H9 (cell line): Measurements from ENCODE around the gene CC2D1A. TPM values are rescaled to one million over a fixed set of nuclear protein-coding genes. Genes with fewer than 3 reads are reported as not detected.

Source experiments
- DNase-seq: peaks from one replicate; pipeline ENCODE4 v3.0.0-alpha.2; 2017
- H2AFZ ChIP-seq: one replicate; pipeline ENCODE4 v1.6.1; 2013; ENCODE audit warnings: mild to moderate bottlenecking, low read length, control low read depth, moderate library complexity
- H2AK5ac ChIP-seq: 2 replicates; pipeline ENCODE4 v1.6.1; 2013; ENCODE audit warnings: low read length, control low read depth, mixed read lengths; ENCODE audit not compliant: insufficient read length
- H2BK120ac ChIP-seq: one replicate; pipeline ENCODE4 v1.6.1; 2013; ENCODE audit warnings: low read depth, mild to moderate bottlenecking, low read length, control low read depth, inconsistent platforms; ENCODE audit not compliant: poor library complexity, severe bottlenecking
- H2BK12ac ChIP-seq: 2 replicates; pipeline ENCODE4 v1.6.1; 2013; ENCODE audit warnings: low read length, control low read depth, mixed read lengths, low read depth; ENCODE audit not compliant: insufficient read length
- H2BK15ac ChIP-seq: 2 replicates; pipeline ENCODE4 v1.6.1; 2013; ENCODE audit warnings: low read depth, low read length, control low read depth
- H2BK20ac ChIP-seq: one replicate; pipeline ENCODE4 v1.6.1; 2013; ENCODE audit warnings: low read depth, mild to moderate bottlenecking, low read length, control low read depth, inconsistent platforms; ENCODE audit not compliant: poor library complexity, severe bottlenecking
- H2BK5ac ChIP-seq: 2 replicates; pipeline ENCODE4 v1.6.1; 2013; ENCODE audit warnings: low read length, control low read depth, mixed read lengths; ENCODE audit not compliant: insufficient read length
- H3K14ac ChIP-seq: 2 replicates; pipeline ENCODE4 v1.6.1; 2013; ENCODE audit warnings: low read length, control low read depth; ENCODE audit not compliant: insufficient read depth
- H3K18ac ChIP-seq: 2 replicates; pipeline ENCODE4 v1.6.1; 2013; ENCODE audit warnings: low read depth, mild to moderate bottlenecking, mixed read lengths, low read length, control low read depth; ENCODE audit not compliant: insufficient read length
- H3K23ac ChIP-seq: 2 replicates; pipeline ENCODE4 v1.6.1; 2013; ENCODE audit warnings: low read length, control low read depth, mixed read lengths, low read depth; ENCODE audit not compliant: insufficient read length
- H3K23me2 ChIP-seq: 2 replicates; pipeline ENCODE4 v1.6.1; 2013; ENCODE audit warnings: low read depth, mild to moderate bottlenecking, mixed read lengths, low read length, control low read depth; ENCODE audit not compliant: insufficient read length, poor library complexity, severe bottlenecking
- H3K27ac ChIP-seq: 2 replicates; pipeline ENCODE4 v1.5.1; 2013; ENCODE audit warnings: low read length, control low read depth, mixed read lengths, low read depth; ENCODE audit not compliant: insufficient read length
- H3K27me3 ChIP-seq: 2 replicates; pipeline ENCODE4 v1.6.1; 2013; ENCODE audit warnings: low read length, control low read depth, inconsistent platforms; ENCODE audit not compliant: insufficient read depth
- H3K4ac ChIP-seq: 2 replicates; pipeline ENCODE4 v1.6.1; 2013; ENCODE audit warnings: low read depth, mild to moderate bottlenecking, control low read depth, inconsistent platforms, low read length, moderate library complexity
- H3K4me1 ChIP-seq: 2 replicates; pipeline ENCODE4 v1.6.1; 2013; ENCODE audit warnings: low read length, control low read depth, inconsistent platforms; ENCODE audit not compliant: insufficient read depth
- H3K4me2 ChIP-seq: 2 replicates; pipeline ENCODE4 v1.6.1; 2013; ENCODE audit warnings: low read length, control low read depth, mixed read lengths; ENCODE audit not compliant: insufficient read length, insufficient read depth
- H3K56ac ChIP-seq: 2 replicates; pipeline ENCODE4 v1.6.1; 2013; ENCODE audit warnings: low read depth, mild to moderate bottlenecking, mixed read lengths, low read length, control low read depth; ENCODE audit not compliant: insufficient read length
- H3K79me1 ChIP-seq: 2 replicates; pipeline ENCODE4 v1.6.1; 2013; ENCODE audit warnings: low read depth, mild to moderate bottlenecking, moderate library complexity, low read length, control low read depth, inconsistent platforms; ENCODE audit not compliant: insufficient read depth, poor library complexity, severe bottlenecking
- H3K79me2 ChIP-seq: 2 replicates; pipeline ENCODE4 v1.6.1; 2013; ENCODE audit warnings: low read length, control low read depth, inconsistent platforms; ENCODE audit not compliant: insufficient read depth
- H3K9ac ChIP-seq: 2 replicates; pipeline ENCODE4 v1.6.1; 2013; ENCODE audit warnings: low read length, control low read depth, mixed read lengths; ENCODE audit not compliant: insufficient read length; ENCODE audit errors: extremely low read depth
- H3K9me3 ChIP-seq: one replicate; pipeline ENCODE4 v1.6.1; 2013; ENCODE audit warnings: low read depth, low read length, inconsistent platforms; ENCODE audit not compliant: control insufficient read depth
- H3T11ph ChIP-seq: one replicate; pipeline ENCODE4 v1.6.1; 2013; ENCODE audit warnings: mild to moderate bottlenecking, low read length, control low read depth, inconsistent platforms
- H4K20me1 ChIP-seq: one replicate; pipeline ENCODE4 v1.6.1; 2013; ENCODE audit not compliant: control insufficient read depth, insufficient read length, insufficient read depth
- H4K5ac ChIP-seq: 2 replicates; pipeline ENCODE4 v1.6.1; 2013; ENCODE audit warnings: low read depth, mild to moderate bottlenecking, mixed read lengths, low read length, control low read depth; ENCODE audit not compliant: insufficient read length
- H4K8ac ChIP-seq: replicated peaks from 2 replicates; pipeline ENCODE4 v1.6.1; 2013; ENCODE audit warnings: low read length, control low read depth, mixed read lengths, low read depth; ENCODE audit not compliant: insufficient read length
- H4K91ac ChIP-seq: 2 replicates; pipeline ENCODE4 v1.6.1; 2013; ENCODE audit warnings: low read depth, mild to moderate bottlenecking, moderate library complexity, mixed read lengths, low read length, control low read depth; ENCODE audit not compliant: insufficient read length
- H3K27ac Mint-ChIP-seq, 3 experiments: 2 replicates in 2 of 3; 3 replicates in 1 of 3; pipeline ENCODE4 v1.8.0; 2020 to 2021; ENCODE audit warnings: mixed read lengths in 3 of 3, mild to moderate bottlenecking in 1 of 3, moderate library complexity in 1 of 3
- H3K27me3 Mint-ChIP-seq: 2 replicates; pipeline ENCODE4 v1.8.0; 2021; ENCODE audit warnings: low read depth, mild to moderate bottlenecking, moderate library complexity, mixed read lengths
- H3K36me3 Mint-ChIP-seq, 3 experiments: 2 replicates in 2 of 3; 3 replicates in 1 of 3; pipeline ENCODE4 v1.8.0; 2020 to 2021; ENCODE audit warnings: low read depth in 3 of 3, mixed read lengths in 3 of 3; ENCODE audit not compliant: insufficient read depth in 1 of 3
- H3K4me1 Mint-ChIP-seq, 2 experiments: 2 replicates each; pipeline ENCODE4 v1.8.0; 2020; ENCODE audit warnings: mixed read lengths in 2 of 2
- H3K4me3 Mint-ChIP-seq, 2 experiments: 2 replicates in 1 of 2; 3 replicates in 1 of 2; pipeline ENCODE4 v1.8.0; 2020 to 2021; ENCODE audit warnings: mild to moderate bottlenecking in 2 of 2, mixed read lengths in 2 of 2, moderate library complexity in 1 of 2
- H3K9me3 Mint-ChIP-seq, 2 experiments: 2 replicates in 1 of 2; 3 replicates in 1 of 2; pipeline ENCODE4 v1.8.0; 2020; ENCODE audit warnings: mild to moderate bottlenecking in 2 of 2, mixed read lengths in 2 of 2, moderate library complexity in 1 of 2
- WGBS: extraction: QIAGEN DNeasy Blood & Tissue Kit; methylation state at CpG from one replicate; pipeline ENCODE4 v1.1.7; 2013; ENCODE audit warnings: missing lambda C conversion rate, low lambda C conversion rate, mixed read lengths; ENCODE audit not compliant: insufficient read length; ENCODE audit errors: extremely low coverage; 5-methylcytosine and 5-hydroxymethylcytosine counted together
- total RNA-seq: library from RNA; stranded (reverse); gene quantifications from 2 replicates; pipeline ENCODE4 v1.2.1, GENCODE V29; 2021
- TF ChIP-seq, protein P1 (sequence below): fragments of 200-600 bp; sonication (generic); conservative IDR thresholded peaks from 3 replicates; pipeline ENCODE4 v1.8.0; 2021; ENCODE audit warnings: antibody characterized with exemption, mild to moderate bottlenecking

Gene CC2D1A
- total RNA-seq, 1 experiment from 2014 or later, result 48.5 TPM

DNA sequence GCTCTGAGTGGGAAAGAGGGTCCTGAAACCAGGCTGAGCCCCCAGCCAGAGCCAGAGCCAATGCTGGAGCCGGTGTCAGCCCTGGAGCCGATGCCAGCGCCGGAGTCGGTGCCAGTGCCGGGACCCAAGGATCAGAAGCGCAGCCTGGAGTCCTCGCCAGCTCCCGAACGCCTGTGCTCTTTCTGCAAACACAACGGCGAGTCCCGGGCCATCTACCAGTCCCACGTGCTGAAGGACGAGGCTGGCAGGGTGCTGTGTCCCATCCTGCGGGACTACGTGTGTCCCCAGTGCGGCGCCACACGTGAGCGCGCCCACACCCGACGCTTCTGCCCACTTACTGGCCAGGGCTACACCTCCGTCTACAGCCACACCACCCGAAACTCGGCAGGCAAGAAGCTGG, 28.7 kb upstream of the CC2D1A start:
- H3T11ph ChIP-seq, result no peak overlapping the region
- no peak overlapping the region for H3K4ac ChIP-seq
- H4K91ac ChIP-seq, result no peak overlapping the region
- no peak overlapping the region for H4K8ac ChIP-seq
- H3K79me2 ChIP-seq, result no peaks in the 10 kb centered on the region
- no peak overlapping the region for H3K14ac ChIP-seq
- H2BK5ac ChIP-seq, result no peak overlapping the region
- H2BK12ac ChIP-seq, result no peak overlapping the region
- Mint-ChIP-seq H3K27me3 (peaks cover 67% of the 10 kb centered on the region), H3K9me3 (no peaks in the 10 kb centered on the region), H3K27ac (no peak overlapping the region), H3K4me3 (no peak overlapping the region), H3K4me1 (peaks cover 22 to 28% of the 10 kb centered on the region in 2 experiments), H3K36me3 (no peaks in the 10 kb centered on the region)
- H3K79me1 ChIP-seq, result no peaks in the 10 kb centered on the region
- H3K4me1 ChIP-seq, result peaks cover 3% of the 10 kb centered on the region; the same call in 1 of the 2 replicates
- DNase-seq, result no peak
- H3K27me3 ChIP-seq, result peaks cover 21% of the 10 kb centered on the region; the same call in 1 of the 2 replicates
- H2AK5ac ChIP-seq, result no peak overlapping the region
- no peak overlapping the region for H3K4me2 ChIP-seq
- H2BK20ac ChIP-seq, result no peak overlapping the region
- no CpG with 5 or more reads among the region's 27 CpGs for WGBS
- H3K9ac ChIP-seq, result no peak overlapping the region
- no peak overlapping the region for H2BK15ac ChIP-seq
- H3K9me3 ChIP-seq, result no peaks in the 10 kb centered on the region
- H4K20me1 ChIP-seq, result no peaks in the 10 kb centered on the region
- H3K56ac ChIP-seq, result no peak overlapping the region
- TF ChIP-seq, protein P1, sequence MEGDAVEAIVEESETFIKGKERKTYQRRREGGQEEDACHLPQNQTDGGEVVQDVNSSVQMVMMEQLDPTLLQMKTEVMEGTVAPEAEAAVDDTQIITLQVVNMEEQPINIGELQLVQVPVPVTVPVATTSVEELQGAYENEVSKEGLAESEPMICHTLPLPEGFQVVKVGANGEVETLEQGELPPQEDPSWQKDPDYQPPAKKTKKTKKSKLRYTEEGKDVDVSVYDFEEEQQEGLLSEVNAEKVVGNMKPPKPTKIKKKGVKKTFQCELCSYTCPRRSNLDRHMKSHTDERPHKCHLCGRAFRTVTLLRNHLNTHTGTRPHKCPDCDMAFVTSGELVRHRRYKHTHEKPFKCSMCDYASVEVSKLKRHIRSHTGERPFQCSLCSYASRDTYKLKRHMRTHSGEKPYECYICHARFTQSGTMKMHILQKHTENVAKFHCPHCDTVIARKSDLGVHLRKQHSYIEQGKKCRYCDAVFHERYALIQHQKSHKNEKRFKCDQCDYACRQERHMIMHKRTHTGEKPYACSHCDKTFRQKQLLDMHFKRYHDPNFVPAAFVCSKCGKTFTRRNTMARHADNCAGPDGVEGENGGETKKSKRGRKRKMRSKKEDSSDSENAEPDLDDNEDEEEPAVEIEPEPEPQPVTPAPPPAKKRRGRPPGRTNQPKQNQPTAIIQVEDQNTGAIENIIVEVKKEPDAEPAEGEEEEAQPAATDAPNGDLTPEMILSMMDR, result no peak
- no peak overlapping the region for H4K5ac ChIP-seq
- H2AFZ ChIP-seq, result no peak overlapping the region
- H3K18ac ChIP-seq, result no peak overlapping the region
- H3K23me2 ChIP-seq, result peaks cover 6% of the 10 kb centered on the region
- H3K23ac ChIP-seq, result no peak overlapping the region
- no peak overlapping the region for H2BK120ac ChIP-seq
- H3K27ac ChIP-seq, result no peak overlapping the region
